ENCODE results near the gene GLUL.

DNA sequence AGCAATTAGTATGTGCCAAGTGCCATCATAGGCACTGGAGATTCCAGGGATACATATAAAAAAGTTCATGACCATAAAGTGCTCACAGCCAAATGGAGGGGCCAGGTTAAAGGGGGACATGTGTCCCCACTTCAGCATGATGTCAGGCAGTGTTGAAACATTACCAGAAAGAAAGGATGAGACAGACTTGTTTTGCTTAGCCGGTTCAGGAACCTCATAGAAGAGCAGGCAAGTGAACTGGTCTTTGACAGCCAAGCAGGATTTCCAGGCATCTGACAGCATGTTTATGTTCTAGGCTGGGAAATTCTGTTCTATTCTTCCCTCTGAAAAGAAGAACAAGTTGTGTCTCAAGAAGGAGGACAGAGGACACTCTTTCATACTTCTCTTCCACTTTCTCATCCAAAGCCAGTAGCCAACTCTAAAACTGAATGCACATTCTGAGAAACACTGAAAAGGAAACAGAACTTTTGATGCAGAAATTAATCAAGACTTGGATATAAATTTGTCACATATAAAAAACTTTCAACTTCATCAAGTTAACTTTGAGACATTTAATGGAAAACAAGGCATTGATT, 39.7 kb downstream of the GLUL start:
- TF ChIP-seq, protein P1, sequence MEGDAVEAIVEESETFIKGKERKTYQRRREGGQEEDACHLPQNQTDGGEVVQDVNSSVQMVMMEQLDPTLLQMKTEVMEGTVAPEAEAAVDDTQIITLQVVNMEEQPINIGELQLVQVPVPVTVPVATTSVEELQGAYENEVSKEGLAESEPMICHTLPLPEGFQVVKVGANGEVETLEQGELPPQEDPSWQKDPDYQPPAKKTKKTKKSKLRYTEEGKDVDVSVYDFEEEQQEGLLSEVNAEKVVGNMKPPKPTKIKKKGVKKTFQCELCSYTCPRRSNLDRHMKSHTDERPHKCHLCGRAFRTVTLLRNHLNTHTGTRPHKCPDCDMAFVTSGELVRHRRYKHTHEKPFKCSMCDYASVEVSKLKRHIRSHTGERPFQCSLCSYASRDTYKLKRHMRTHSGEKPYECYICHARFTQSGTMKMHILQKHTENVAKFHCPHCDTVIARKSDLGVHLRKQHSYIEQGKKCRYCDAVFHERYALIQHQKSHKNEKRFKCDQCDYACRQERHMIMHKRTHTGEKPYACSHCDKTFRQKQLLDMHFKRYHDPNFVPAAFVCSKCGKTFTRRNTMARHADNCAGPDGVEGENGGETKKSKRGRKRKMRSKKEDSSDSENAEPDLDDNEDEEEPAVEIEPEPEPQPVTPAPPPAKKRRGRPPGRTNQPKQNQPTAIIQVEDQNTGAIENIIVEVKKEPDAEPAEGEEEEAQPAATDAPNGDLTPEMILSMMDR (IDR thresholded peaks at IDR 0.05 in 4 of 5, conservative IDR thresholded peaks at IDR 0.05 in 1 of 5), result no peak
- peak; percentile 57 to 90 for TF ChIP-seq POLR2A (IDR thresholded peaks at IDR 0.05)

All from gastrocnemius medialis (tissue), 4 donors.